HCT116 (cell line): Measurements from ENCODE around the gene WFDC2. TPM values are rescaled to one million over a fixed set of nuclear protein-coding genes. Genes with fewer than 3 reads are reported as not detected.

ENCODE experiments used
- ATAC-seq: fragments of 200-7000 bp; cut with Tn5 transposase; 2 replicates; pipeline ENCODE4 v1.9.1; 2020; ENCODE audit warnings: mild to moderate bottlenecking, moderate library complexity
- BruUV-seq: library from RNA; stranded (reverse); fragments of 400-500 nt; replicated peaks from 2 replicates; lab custom pipeline; 2021; lab: Mats Ljungman, UMichigan
- CTCF ChIA-PET: fragments of 300-600 bp; sonication (Branson Sonifier 250); formaldehyde crosslinking; loops from one replicate; lab custom pipeline; 2021; ENCODE audit warnings: antibody characterized with exemption; lab: Charles Lee
- POLR2A ChIA-PET: fragments of 300-600, 350-600 bp; sonication (Branson Sonifier 250); formaldehyde crosslinking; loops from one replicate; lab custom pipeline; 2021; ENCODE audit warnings: antibody characterized with exemption; lab: Charles Lee
- RAD21 ChIA-PET, 2 experiments: fragments of 300-600 bp; sonication (Branson Sonifier 250); formaldehyde crosslinking; loops; one replicate each; lab custom pipeline; 2023; ENCODE audit warnings: low total read pairs in 2 of 2; ENCODE audit not compliant: uncharacterized antibody in 2 of 2, unreplicated experiment in 2 of 2, low non-redundant PET in 1 of 2; lab: Charles Lee
- DNase-seq: peaks from one replicate; pipeline ENCODE4 v3.0.0-alpha.2; 2010; ENCODE audit warnings: low read depth, low spot score
- H2AFZ ChIP-seq: fragments of 200-600 bp; shearing (Covaris generic), sonication (generic); 2 replicates; pipeline ENCODE4 v1.6.1; 2017; ENCODE audit warnings: low read depth, mixed run types, mixed read lengths, antibody characterized with exemption, low read length; ENCODE audit not compliant: poor library complexity, severe bottlenecking
- H3K27ac ChIP-seq: 2 replicates; pipeline ENCODE4 v1.5.1; 2012; ENCODE audit warnings: low read depth, low read length
- H3K27me3 ChIP-seq: fragments of 200-600 bp; sonication (generic); 2 replicates; pipeline ENCODE4 v1.6.1; 2016; ENCODE audit warnings: mixed run types, low read length, mixed read lengths; ENCODE audit not compliant: insufficient read depth
- H3K36me3 ChIP-seq, 2 experiments: fragments of 200-500 bp in 1 of 2; fragments of 200-600 bp in 1 of 2; sonication (Bioruptor generic) in 1 of 2; sonication (generic) in 1 of 2; 2 replicates each; pipeline versions ENCODE4 v1.5.1 to v1.6.1; 2014 to 2016; ENCODE audit warnings: low read length in 2 of 2, inconsistent platforms in 1 of 2, mixed read lengths in 1 of 2, mixed run types in 1 of 2; ENCODE audit not compliant: insufficient read depth in 2 of 2, control insufficient read depth in 1 of 2
- H3K4me1 ChIP-seq, 2 experiments: fragments of 200-600 bp in 1 of 2; sonication (generic) in 1 of 2; 2 replicates each; pipeline versions ENCODE4 v1.5.1 to v1.6.1; 2012 to 2017; ENCODE audit warnings: low read length in 2 of 2, inconsistent platforms in 1 of 2, mild to moderate bottlenecking in 1 of 2, mixed read lengths in 1 of 2, mixed run types in 1 of 2, moderate library complexity in 1 of 2; ENCODE audit not compliant: insufficient read depth in 2 of 2, control insufficient read depth in 1 of 2
- H3K4me2 ChIP-seq: fragments of 200-600 bp; sonication (generic); 2 replicates; pipeline ENCODE4 v1.6.1; 2017; ENCODE audit warnings: mixed run types, low read length, mixed read lengths
- H3K4me3 ChIP-seq, 2 experiments: fragments of 200-600 bp in 1 of 2; sonication (generic) in 1 of 2; replicated peaks in 1 of 2; 2 replicates each; pipeline ENCODE4 v1.5.1; 2011 to 2016; ENCODE audit warnings: low read length in 2 of 2, control low read depth in 1 of 2, low read depth in 1 of 2, mild to moderate bottlenecking in 1 of 2, mixed read lengths in 1 of 2, mixed run types in 1 of 2
- H3K79me2 ChIP-seq: fragments of 200-600 bp; sonication (generic); 2 replicates; pipeline ENCODE4 v1.6.1; 2017; ENCODE audit warnings: mild to moderate bottlenecking, mixed run types, low read length, moderate library complexity, mixed read lengths; ENCODE audit not compliant: insufficient read depth
- H3K9ac ChIP-seq: fragments of 200-600 bp; sonication (generic); 2 replicates; pipeline ENCODE4 v1.6.1; 2016; ENCODE audit warnings: low read length, mixed read lengths
- H3K9me2 ChIP-seq: fragments of 200-600 bp; sonication (generic), shearing (Covaris generic); 2 replicates; pipeline ENCODE4 v1.6.1; 2017; ENCODE audit warnings: mixed run types, mild to moderate bottlenecking, moderate library complexity; ENCODE audit not compliant: insufficient read depth
- H3K9me3 ChIP-seq, 2 experiments: fragments of 200-500 bp in 1 of 2; fragments of 200-600 bp in 1 of 2; sonication (Bioruptor generic) in 1 of 2; sonication (generic) in 1 of 2; 2 replicates each; pipeline ENCODE4 v1.6.1; 2014 to 2017; ENCODE audit warnings: low read length in 2 of 2, mixed read lengths in 2 of 2, inconsistent platforms in 1 of 2, low read depth in 1 of 2, mild to moderate bottlenecking in 1 of 2, mixed run types in 1 of 2, moderate library complexity in 1 of 2; ENCODE audit not compliant: control insufficient read depth in 1 of 2, insufficient read depth in 1 of 2
- H4K20me1 ChIP-seq: fragments of 200-600 bp; sonication (generic), shearing (Covaris generic); 2 replicates; pipeline ENCODE4 v1.6.1; 2017; ENCODE audit warnings: mixed run types, mild to moderate bottlenecking, moderate library complexity; ENCODE audit not compliant: insufficient read depth
- EGR1 ChIP-seq: IDR thresholded peaks from 2 replicates; pipeline ENCODE4 v1.6.1; 2012; ENCODE audit warnings: low read depth
- EZH2 ChIP-seq: fragments of 200-600 bp; sonication (generic); IDR thresholded peaks from 2 replicates; pipeline ENCODE4 v1.6.1; 2017; ENCODE audit warnings: antibody characterized with exemption, mixed run types
- FOSL1 ChIP-seq: IDR thresholded peaks from 2 replicates; pipeline ENCODE4 v1.6.1; 2012; ENCODE audit warnings: low read depth
- POLR2A ChIP-seq: IDR thresholded peaks from 2 replicates; pipeline ENCODE4 v1.7.0; 2011; ENCODE audit warnings: borderline replicate concordance; ENCODE audit not compliant: insufficient read depth, insufficient read length; ENCODE audit errors: extremely low read depth
- POLR2AphosphoS5 ChIP-seq: IDR thresholded peaks from 2 replicates; pipeline ENCODE4 v1.6.1; 2011; ENCODE audit warnings: mild to moderate bottlenecking, low read depth, low read length, moderate library complexity
- SP1 ChIP-seq: IDR thresholded peaks from 2 replicates; pipeline ENCODE4 v1.6.1; 2012; ENCODE audit warnings: low read depth
- TCF7L2 ChIP-seq: IDR thresholded peaks from 2 replicates; pipeline ENCODE4 v1.7.0; 2011; ENCODE audit warnings: borderline replicate concordance, inconsistent platforms; ENCODE audit not compliant: insufficient read depth, insufficient read length; ENCODE audit errors: extremely low read depth
- YY1 ChIP-seq: IDR thresholded peaks from 2 replicates; pipeline ENCODE4 v1.6.1; 2011; ENCODE audit warnings: low read length, low read depth, moderate library complexity, mild to moderate bottlenecking; ENCODE audit not compliant: insufficient replicate concordance; ENCODE audit errors: extremely low read depth
- intact Hi-C: fragments of 100-400 bp; cut with micrococcal nuclease; formaldehyde crosslinking; loops from 2 replicates; pipeline ENCODE4 v1.10.0; 2022
- total RNA-seq: library from RNA; stranded (reverse); gene quantifications from one replicate; pipeline ENCODE4 v1.2.1, GENCODE V29; 2021; ENCODE audit not compliant: unreplicated experiment
- TF ChIP-seq, protein P1 (sequence below), 3 experiments: fragments of 200-600 bp in 1 of 3; sonication (generic) in 1 of 3; IDR thresholded peaks in 2 of 3; conservative IDR thresholded peaks in 1 of 3; 2 replicates each; pipeline ENCODE4 v1.5.1; 2012 to 2017; ENCODE audit warnings: low read depth in 2 of 3, low read length in 2 of 3, antibody characterized with exemption in 1 of 3, borderline replicate concordance in 1 of 3, control low read depth in 1 of 3, mild to moderate bottlenecking in 1 of 3, mixed read lengths in 1 of 3, mixed run types in 1 of 3, moderate library complexity in 1 of 3; ENCODE audit not compliant: insufficient read depth in 1 of 3

The WFDC2 gene
- total RNA-seq, 1 experiment from 2014 or later: 1.1 TPM

DNA sequence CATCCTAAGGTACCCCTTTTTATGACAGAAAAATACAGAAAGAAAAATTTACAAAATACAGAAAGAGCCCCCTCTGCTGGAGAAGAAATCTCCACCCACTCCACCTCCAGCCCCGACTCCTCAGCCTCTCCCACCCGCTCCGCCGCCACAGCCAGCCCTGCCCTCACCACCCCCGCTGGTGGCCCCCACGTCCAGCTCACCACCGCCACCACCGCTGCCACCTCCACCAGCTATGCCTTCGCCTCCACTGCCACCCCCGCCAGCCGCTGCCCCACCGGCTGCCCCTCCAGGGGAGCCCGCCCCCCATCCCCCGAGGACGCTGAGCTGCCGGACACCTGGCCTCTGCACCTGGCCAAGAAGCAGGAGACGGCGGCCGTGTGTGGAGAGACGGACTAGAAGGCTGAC is 17.7 kb downstream of the WFDC2 start:
- CTCF ChIA-PET: interaction anchor here (1.1 to 1.2 kb wide), 2 partner anchors 164 to 284 kb away, joined by 3 to 4 read pairs; no protein-coding TSS in a partner anchor
- Histone ChIP-seq H4K20me1 (no peaks in the 10 kb centered on the region), H3K9me2 (no peaks in the 10 kb centered on the region), H3K4me3 (no peak overlapping the region), H2AFZ (no peak overlapping the region), H3K4me2 (no peak overlapping the region), H3K79me2 (no peaks in the 10 kb centered on the region), H3K9me3 (no peaks in the 10 kb centered on the region), H3K27me3 (no peaks in the 10 kb centered on the region), H3K27ac (no peak overlapping the region), H3K4me1 (peaks cover 0 to 12% of the 10 kb centered on the region in 2 experiments; a peak in 2 of 4 replicates), H3K36me3 (no peaks in the 10 kb centered on the region), H3K9ac (no peak overlapping the region)
- BruUV-seq: no TSS peak
- intact Hi-C loops: no loop called here
- ATAC-seq (peak; percentile 70), DNase-seq (no peak)
- TF ChIP-seq POLR2A: no peak
- no peak for TF ChIP-seq EZH2
- no peak for TF ChIP-seq EGR1
- TF ChIP-seq, protein P1, sequence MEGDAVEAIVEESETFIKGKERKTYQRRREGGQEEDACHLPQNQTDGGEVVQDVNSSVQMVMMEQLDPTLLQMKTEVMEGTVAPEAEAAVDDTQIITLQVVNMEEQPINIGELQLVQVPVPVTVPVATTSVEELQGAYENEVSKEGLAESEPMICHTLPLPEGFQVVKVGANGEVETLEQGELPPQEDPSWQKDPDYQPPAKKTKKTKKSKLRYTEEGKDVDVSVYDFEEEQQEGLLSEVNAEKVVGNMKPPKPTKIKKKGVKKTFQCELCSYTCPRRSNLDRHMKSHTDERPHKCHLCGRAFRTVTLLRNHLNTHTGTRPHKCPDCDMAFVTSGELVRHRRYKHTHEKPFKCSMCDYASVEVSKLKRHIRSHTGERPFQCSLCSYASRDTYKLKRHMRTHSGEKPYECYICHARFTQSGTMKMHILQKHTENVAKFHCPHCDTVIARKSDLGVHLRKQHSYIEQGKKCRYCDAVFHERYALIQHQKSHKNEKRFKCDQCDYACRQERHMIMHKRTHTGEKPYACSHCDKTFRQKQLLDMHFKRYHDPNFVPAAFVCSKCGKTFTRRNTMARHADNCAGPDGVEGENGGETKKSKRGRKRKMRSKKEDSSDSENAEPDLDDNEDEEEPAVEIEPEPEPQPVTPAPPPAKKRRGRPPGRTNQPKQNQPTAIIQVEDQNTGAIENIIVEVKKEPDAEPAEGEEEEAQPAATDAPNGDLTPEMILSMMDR (IDR thresholded peaks at IDR 0.05 in 2 of 3, conservative IDR thresholded peaks at IDR 0.05 in 1 of 3; ENCODE audit: borderline replicate concordance in 1 of 3, insufficient read depth in 1 of 3, low read depth in 2 of 3, low read length in 2 of 3): peak in 2 of 3 experiments; percentile 29; a peak in 2 of 6 replicates
- no peak for TF ChIP-seq TCF7L2
- POLR2A ChIA-PET: no interaction called here
- RAD21 ChIA-PET: no interaction called here

DNA sequence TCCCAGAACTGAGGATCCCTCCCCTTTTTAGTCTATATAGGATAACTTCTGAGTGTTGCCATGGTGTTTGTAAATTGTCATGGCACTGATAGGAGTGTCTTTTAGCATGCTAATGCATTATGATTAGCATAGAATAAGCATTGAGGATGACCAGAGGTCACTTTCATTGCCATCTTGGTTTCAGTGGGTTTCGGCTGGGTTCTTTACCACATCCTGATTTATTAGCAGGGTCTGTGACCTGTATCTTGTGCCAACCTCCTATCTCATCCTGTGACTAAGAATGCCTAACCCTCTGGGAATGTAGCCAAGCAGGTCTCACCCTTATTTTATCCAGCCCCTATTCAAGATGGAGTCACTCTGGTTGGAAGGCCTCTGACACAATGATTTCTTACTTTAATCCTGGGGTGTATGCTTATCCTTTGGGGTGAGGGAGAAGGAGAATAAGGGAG is 19.6 kb downstream of the WFDC2 start:
- no peak overlapping the region for H3K9ac ChIP-seq
- H3K27ac ChIP-seq: no peak overlapping the region
- peak overlapping the region; percentile 27; the same call in 1 of the 2 replicates for H3K4me2 ChIP-seq
- H3K79me2 ChIP-seq: no peaks in the 10 kb centered on the region
- ATAC-seq: no peak
- DNase-seq: peak; percentile 21
- no peaks in the 10 kb centered on the region for H4K20me1 ChIP-seq
- POLR2A ChIA-PET: no interaction called here
- RAD21 ChIA-PET: no interaction called here
- TF ChIP-seq POLR2AphosphoS5: no peak
- peak; percentile 38; the same call in 1 of the 2 replicates for TF ChIP-seq FOSL1
- TF ChIP-seq SP1: peak; percentile 35; the same call in 1 of the 2 replicates
- TF ChIP-seq YY1: peak; percentile 71
- H3K9me2 ChIP-seq: no peaks in the 10 kb centered on the region
- no peaks in the 10 kb centered on the region for H3K9me3 ChIP-seq
- H3K36me3 ChIP-seq: no peaks in the 10 kb centered on the region
- CTCF ChIA-PET: no interaction called here
- peaks cover 0 to 12% of the 10 kb centered on the region in 2 experiments; a peak in 2 of 4 replicates for H3K4me1 ChIP-seq
- BruUV-seq: no TSS peak
- intact Hi-C loops: no loop called here
- H2AFZ ChIP-seq: no peak overlapping the region
- no peak overlapping the region for H3K4me3 ChIP-seq
- no peaks in the 10 kb centered on the region for H3K27me3 ChIP-seq
